GM19455 (cell line): ENCODE measurements around the gene FAM234B.
"Not testable (repeated sequence)": the region's sequence is repeated elsewhere in the genome, so short reads cannot be mapped to it uniquely, and the experiment has no call there.

Source experiments
- ATAC-seq: cut with Tn5 transposase; IDR thresholded peaks from one replicate; pipeline ENCODE4 v1.9.1; 2021; ENCODE audit not compliant: unreplicated experiment

FAM234B gene

GRCh38 chr12:13060581-13060980 is 16.4 kb downstream of the FAM234B start:
- no peak for ATAC-seq

GRCh38 chr12:13061377-13061776 is 17.2 kb downstream of the FAM234B start:
- ATAC-seq = no peak

DNA sequence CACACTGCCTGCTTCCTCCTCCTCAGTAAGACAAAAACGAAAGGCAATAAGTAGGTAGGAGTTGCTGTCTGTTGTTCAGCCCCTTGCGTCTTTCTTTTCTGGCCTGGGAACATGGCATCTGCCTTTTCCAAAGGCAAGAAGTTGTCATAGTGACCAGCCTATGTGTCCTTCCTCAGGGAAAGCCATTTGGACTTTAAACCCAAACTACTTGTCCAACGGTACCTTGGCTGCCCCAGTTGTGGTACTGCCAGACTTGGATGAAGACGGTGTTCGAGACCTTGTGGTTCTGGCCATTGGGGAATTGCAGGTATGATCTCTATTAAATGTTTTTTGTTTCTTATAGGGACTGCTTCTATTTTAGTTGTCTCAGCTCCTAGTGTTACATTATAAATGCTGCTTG is 18.5 kb downstream of the FAM234B start:
- ATAC-seq = no peak

DNA sequence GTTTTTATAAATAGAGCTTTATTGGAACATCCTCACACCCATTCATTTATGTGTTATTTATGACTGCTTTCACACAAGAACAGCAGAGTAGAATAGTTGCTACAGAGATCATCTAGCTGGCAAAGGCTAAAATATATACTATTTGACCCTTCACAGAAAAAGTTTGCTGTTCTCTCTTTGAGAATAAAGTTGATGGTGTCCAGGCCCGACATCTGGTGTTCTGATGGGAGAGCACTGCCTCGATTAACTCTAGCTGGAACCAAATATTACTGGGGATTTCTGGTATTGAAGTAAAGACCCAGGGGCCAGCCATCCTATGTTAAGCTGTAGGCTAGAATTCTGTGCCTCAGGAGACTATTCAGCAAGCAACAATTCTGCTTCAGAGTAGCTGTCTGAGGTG is 21.8 kb downstream of the FAM234B start:
- no peak for ATAC-seq

- no peak for ATAC-seq
These were observed 22.3 kb downstream of the FAM234B start for GRCh38 chr12:13066459-13066858.

GRCh38 chr12:13067322-13067721 is 23.1 kb downstream of the FAM234B start:
- ATAC-seq = no peak

DNA sequence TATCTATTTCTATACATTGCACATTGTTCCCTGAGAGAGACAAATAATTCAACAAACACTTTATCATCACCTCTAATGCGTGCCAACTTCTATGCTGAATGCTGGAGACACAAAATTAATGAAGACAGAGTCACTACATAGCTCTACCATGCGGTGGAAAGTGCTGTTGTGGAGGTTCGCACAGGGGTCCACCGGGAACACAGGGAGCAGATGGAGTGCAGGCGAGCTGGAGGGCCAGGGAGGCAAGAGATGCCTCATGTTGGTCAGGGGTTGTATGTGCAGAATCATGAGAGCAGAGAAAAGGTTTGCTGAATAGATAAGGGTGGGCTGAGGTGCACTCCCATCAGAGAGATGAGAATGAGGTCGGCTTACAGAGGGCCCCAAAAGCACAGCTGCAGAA is 25.2 kb downstream of the FAM234B start:
- ATAC-seq = no peak

DNA sequence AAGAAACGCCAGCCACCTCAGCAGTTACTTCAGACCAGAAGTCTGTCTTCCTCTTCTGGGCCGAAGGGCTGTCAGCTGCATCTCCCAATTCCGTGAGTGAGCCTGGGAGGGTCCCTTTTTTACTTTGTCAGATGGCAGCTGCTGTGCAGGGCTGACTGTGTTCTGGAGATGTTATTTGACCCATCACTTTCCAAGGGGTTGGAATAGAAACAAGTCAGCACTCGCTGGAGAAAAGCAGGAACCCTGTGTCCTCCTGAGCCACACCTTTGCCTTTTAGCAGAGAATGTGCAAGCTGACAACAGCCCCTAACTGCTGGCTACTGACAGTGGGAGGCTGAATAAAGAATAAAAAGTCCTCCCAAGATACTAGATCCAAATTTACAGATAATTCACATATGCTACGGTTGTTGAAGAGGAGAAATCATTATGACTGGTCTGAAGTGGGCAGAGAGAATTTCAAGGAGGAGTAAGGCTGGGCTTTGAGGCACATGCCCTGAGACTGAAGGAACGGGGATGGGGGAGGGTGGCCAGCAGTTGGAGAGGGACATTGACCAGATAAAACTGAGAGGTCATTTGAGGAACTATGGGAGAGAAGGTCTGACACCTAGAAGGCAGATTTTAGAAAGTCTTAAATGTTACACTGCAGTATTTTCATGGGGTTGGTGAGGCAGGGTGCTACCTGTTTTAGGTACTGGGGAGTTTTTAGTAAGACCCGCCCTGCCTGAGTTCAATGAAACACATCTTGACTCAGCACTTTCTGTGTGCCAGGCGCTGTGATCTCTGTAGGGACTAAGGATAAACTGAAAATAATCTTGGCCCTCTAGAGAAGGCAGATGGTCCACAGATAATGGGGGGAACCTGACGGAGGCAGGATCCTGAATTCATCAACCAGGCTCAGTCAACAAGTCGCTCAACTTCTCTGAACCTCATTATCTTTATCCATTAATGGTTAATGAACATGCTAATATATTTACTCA is 27.4 kb downstream of the FAM234B start:
- ATAC-seq = no peak

DNA sequence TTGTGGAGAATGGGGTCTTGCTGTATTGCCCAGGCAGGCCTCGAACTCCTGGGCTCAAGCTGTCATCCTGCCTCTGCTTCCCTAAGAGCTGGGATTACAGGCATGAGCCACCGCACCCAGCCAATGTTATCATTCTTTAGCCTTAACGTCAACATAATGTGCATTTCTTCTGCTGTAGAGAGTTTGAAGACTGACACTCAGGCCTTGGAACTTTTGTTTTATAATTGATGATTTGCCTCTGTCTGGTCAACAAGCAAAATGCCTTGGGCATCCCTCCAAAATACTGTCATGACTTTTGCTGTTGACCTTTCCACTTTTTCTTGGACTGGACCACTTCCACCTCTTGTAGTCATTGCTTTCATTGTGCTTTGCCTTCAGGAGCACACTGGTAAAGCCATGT is 29.0 kb downstream of the FAM234B start:
- no peak for ATAC-seq

GRCh38 chr12:13074396-13075117 is 30.4 kb downstream of the FAM234B start:
- no peak for ATAC-seq

DNA sequence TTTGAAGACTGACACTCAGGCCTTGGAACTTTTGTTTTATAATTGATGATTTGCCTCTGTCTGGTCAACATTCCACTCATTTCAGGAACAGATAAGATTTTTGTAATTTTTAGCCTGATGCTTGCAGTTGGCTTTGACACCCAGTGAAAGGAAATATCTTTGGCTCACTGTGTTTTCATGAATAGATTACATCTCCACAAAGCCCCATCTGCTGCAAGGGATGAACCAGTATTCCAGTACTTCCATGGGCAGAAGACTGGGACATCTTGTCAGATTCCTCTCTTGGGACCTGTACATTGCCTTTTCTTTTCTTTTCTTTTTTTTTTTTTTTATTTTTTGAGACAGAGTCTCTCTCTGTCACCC is 30.9 kb downstream of the FAM234B start:
- ATAC-seq = no peak

DNA sequence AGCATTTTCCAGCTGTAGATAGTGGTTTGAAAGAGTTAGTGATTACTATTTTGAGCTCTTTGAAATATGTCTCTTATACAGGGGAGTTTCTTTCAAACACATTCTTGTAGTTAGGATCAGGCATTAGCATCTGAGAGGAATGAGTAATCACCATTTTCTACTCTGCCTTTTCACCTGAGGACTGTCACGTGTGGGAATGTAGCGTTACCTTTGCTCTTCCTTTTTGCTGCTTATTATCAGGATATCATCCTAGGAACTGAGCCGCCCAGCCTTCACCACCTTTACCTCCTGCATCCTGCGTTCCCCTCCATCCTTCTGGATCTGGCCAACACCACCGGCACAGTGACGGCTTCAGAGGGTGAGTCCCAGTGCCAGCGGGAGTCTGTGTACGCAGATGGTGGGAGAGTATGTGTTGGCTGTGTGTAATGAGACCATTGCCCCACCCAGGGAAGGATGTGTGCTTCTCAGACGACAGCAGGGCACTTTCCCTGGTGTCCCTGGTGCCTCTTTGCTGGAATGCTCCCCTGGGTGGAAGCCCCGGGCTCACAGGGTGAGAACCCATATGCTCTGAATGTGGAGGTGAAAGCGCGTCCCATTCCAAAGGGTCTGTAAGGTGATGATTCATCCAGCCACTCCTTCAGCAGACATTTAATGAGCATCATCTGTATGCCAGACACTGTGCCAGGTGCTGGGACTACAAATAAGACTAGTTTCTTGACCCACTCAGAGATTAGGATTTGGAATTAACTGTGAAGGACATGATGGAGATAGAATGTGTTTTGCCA is 31.8 kb downstream of the FAM234B start:
- ATAC-seq = no peak

DNA sequence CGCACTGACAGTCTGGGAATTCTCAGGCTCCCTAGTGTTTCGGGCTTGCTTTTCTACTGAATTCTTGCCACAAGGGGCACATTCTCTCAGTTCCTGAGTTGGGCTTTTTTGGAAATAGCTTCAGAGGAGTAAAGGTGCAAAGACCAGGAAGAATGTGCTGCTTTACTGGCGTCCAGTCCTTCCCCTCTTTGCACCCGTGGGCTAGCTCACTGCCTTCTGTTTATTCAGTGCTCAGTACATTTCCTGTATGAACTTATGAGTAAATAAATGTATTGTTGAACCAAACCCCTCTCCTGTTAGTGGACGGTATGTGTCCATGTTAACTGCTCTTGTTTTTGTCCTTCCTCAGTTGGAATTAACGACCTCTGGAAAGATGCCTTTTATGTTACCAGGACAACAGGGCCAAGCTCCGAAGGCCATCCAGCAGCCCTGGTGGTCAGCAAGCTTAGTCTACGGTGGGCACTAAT is 35.3 kb downstream of the FAM234B start:
- ATAC-seq = no peak

- ATAC-seq = no peak
These were observed 36.1 kb downstream of the FAM234B start for GRCh38 chr12:13080266-13080665.

- no peak for ATAC-seq
These were observed 38.7 kb downstream of the FAM234B start for GRCh38 chr12:13082861-13083260.

GRCh38 chr12:13083638-13084037 is 39.5 kb downstream of the FAM234B start:
- not testable (repeated sequence) for ATAC-seq

DNA sequence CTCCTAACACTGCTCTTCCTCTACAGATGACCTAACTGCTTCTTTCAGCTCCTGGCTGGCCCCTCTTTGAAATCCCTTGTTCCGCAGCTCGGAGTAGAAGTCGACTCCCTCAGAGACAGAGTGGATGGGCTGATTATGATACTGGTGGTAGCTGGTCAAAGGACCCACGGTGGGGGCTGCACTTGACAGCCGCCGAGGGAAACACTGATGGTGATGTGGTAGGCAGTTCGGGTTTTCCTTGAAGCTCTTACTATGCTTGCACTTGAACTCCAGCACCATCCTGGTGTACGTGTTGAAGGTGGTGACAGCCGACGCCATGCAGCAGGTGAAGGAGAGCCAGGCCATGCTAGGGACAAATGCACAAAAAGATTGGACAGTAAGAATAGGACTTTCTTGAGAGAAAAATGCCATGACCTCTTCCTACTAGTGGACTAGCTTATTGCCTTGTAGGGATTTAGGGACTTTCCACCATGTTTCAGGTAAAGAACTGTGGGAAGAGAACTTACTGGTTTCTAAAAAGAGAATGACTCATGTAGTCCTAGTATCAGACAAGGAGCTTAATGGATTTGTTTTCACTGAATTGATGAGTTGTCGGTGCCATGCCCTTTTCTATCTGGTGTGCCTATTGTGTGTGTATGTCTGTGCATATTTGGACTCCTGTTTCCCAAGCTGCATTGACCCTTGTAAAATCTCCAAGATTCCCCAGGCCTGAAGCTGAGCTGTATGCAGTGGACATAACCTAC is 40.9 kb downstream of the FAM234B start:
- ATAC-seq = no peak

GRCh38 chr12:13085968-13086686 is 41.9 kb downstream of the FAM234B start:
- no peak for ATAC-seq

DNA sequence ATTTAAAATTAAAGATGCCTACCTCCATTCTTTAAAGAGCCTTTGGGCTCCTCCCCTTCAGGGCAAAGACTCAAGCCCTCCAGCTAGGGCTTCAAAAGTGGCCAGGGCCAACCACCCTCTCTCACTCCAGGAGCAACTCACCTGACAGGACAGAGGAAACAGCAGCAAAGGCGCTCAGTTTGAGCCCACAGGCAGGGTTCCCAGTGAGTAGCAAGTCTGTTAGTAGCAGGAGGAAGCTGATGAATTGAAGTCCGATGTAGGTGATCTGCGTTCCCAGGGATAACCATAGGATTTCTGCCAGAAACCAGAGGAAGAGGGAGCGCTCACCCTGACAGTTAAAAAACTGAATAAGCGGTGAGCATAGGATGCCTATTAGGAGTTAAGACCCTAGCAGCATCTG is 43.6 kb downstream of the FAM234B start:
- ATAC-seq = no peak

DNA sequence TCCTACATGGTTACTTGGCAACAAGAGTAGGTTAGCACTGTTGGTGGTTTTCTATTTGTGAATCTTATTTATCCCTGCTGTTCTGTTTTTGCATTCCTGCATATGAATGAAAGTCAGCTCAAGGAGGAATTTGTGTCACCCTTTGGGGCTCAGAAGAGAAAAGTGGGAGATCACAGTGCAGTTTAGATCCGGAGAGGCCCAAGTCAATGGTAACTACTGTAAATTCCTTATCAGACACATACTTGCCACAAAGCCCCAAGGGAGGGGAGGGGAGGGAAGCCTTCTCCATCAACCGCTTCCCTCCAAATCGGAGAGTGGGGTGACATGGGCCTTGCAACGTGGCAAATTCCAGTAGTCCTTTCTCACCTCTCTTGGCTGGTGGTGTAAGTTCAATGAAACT is 44.3 kb downstream of the FAM234B start:
- no peak for ATAC-seq
